ENCODE results near the gene TCF25.
"Not testable (repeated sequence)": the region's sequence is repeated elsewhere in the genome, so short reads cannot be mapped to it uniquely, and the experiment has no call there.

TCF25 gene

GRCh38 chr16:89902980-89903379, 29.6 kb downstream of the TCF25 start:
- no peak for FAIRE-seq
- DNase-seq (ENCODE audit: insufficient read length, low spot score), result no peak

GRCh38 chr16:89903908-89904515, 30.6 kb downstream of the TCF25 start:
- no peak for FAIRE-seq
- no peak for DNase-seq (ENCODE audit: insufficient read length, low spot score)

GRCh38 chr16:89904606-89905510, 31.5 kb downstream of the TCF25 start:
- no peak for DNase-seq (ENCODE audit: insufficient read length, low spot score)
- no peak for FAIRE-seq

DNA sequence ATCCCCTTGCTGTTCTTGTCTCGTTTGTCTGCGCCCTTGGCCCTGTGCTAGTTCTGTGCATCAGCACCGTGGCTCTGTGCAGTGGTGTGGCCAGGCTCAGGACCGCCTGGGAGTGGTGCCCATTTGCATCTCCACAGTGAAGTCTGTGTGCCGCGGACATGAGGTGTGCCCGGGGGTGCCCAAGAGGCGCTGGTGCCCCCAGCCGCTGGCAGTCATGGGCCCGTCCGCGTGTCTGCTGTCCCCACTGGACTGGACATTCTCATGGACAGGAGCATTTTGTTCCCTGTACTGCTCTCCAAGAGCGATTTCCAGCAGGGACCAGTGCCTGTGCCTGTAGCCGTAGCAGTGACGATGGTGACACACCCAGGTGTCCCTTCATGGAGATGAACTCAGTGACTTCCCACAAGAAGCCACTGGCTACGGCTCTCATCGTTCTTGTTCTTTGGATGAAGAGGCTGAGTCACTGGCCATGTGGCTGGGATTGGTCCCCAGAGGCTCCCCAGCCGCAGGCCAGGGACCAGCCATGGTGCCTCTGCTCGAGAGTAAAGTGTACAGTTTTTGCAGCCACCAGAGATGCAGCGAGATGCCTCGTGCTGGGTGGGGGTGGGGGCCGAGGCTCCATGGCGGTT, 32.2 kb downstream of the TCF25 start:
- FAIRE-seq, result no peak
- DNase-seq (ENCODE audit: insufficient read length, low spot score), result no peak

- DNase-seq (ENCODE audit: insufficient read length, low spot score), result no peak
- FAIRE-seq, result no peak
Measured at GRCh38 chr16:89906140-89907025, 33.0 kb downstream of the TCF25 start.

DNA sequence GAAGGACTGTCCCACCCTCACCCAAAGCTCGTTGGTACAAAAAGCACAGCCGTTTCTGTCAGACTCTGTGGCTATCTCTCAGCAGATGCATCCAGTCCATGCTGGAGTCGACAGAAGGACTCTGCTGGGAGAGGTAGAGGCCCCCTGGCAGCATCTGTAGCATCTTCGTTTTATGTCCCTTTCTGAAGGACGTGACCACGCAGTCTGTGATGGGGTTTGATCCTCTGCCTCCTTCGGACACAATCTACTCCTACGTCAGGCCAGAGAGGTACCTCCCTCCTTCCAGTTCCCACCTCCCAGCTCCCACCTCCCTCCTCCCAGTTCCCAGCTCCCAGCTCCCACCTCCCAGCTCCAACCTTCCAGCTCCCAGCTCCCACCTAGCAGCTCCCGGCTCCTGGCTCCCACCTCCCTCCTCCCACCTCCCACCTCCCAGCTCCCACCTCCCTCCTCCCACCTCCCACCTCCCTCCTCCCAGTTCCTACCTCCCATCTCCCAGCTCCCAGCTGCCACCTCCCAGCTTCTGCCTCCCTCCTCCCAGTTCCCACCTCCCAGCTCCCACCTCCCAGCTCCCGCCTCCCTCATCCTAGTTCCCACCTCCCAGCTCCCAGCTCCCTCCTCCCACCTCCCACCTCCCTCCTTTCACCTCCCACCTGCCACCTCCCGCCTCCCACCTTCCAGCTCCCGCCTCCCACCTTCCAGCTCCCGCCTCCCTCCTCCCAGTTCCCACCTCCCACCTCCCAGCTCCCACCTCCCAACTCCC, 33.8 kb downstream of the TCF25 start:
- DNase-seq (ENCODE audit: insufficient read length, low spot score) (no peak), FAIRE-seq (no peak)

DNA sequence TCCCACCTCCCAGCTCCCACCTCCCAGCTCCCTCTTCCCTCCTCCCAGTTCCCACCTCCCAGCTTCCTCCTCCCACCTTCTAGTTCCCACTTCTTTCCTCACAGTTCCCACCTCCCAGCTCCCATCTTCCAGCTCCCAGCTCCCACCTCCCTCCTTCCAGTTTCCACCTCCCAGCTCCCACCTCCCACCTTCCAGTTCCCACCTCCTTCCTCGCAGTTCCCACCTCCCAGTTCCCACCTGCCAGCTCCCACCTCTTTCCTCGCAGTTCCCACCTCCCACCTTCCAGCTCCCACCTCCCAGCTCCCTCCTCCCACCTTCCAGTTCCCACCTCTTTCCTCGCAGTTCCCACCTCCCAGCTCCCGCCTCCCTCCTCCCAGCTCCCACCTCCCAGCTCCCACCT, 34.8 kb downstream of the TCF25 start:
- FAIRE-seq (no peak), DNase-seq (ENCODE audit: insufficient read length, low spot score) (no peak)

DNA sequence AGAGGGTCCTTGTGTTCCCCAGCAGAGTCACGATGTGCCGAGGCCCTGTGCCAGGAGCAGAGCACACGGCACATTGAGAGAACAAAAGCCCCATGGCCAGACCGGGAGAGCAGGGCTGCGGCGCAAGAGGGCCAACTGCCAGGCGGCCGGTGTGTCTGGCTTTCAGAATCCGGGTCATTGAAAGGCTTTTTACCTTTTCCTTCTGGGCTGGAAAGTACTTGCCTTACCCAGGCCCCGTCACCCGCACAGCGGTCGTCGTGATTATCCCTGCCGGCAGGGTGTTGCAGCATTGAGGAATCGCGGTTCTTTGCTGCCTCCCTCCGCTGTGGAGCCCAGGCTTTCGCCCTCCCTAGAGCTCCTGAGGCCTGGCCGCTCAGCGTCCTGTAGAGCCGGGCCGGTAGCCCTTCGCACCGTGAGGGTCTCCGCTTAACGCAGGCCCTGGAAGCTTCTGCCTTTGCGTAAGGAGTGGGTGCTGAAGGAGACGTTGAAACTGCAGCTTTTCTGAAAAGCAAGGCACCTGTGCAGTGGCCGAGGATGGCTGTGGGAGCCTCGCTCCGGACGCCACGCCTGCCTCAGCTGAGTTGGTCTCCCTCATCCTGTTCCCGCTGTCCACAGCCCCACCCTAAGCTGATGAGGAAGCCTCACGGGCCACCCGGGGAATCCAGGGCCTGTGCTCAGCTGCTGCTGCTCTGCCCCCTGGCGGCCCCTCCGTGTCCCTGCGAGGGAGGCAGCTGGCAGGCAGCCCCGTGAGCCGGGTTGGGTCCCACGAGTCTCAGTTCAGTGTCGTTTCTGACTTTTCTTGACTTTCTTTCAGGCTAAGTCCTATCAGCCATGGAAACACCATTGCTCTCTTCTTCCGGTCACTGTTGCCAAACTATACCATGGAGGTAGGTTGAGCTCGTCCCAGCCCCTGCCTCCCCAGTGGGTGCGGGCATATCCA, 36.7 kb downstream of the TCF25 start:
- DNase-seq (ENCODE audit: insufficient read length, low spot score) (peak; percentile 60), FAIRE-seq (no peak)

DNA sequence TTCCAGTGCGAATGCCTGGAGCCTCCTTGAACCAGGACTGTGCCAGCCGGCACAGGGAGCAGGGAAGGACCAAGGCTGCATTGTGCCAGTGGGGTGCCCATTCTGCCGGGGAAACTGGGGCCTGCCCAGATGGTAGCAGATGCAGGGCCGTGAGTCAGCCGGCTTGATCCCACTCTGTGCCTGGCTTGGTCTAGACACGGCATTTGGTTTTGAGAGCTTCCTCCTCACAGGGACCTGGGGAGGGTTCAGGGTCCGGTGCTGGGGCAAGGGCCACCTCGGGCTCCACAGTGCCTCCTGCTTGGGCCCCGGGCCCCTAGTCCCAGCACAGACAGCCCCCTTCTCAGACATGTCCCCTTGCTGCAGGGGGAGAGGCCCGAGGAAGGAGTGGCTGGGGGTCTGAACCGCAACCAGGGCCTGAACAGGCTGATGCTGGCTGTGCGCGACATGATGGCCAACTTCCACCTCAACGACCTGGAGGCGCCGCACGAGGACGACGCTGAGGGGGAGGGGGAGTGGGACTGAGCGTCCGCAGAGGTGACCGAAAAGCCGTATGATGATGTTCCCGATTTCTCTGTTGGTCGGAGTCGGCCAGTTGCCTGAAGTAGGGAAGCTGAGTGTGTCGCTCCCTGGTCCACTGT, 37.4 kb downstream of the TCF25 start:
- DNase-seq (ENCODE audit: insufficient read length, low spot score), result no peak
- no peak for FAIRE-seq

DNA sequence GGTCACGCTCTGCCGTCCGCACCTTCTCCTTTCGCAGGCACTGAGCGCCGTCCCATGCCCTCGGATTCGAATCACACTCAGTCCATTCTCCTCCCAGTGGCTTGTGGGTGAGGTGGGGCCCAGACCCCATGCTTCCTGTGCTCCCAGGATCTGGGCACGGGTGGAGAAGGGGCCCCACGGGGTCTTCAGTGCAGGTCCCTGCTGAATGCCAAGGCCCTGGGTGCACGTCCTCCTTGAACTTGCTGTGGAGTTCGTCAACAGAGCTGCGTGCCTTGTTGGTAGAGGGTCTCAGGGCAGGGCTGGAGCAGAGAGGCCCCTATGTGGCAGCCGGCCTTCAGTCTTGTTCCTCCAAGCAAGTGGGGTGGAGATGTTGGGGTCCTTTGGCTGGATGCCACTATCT, 38.0 kb downstream of the TCF25 start:
- no peak for DNase-seq (ENCODE audit: insufficient read length, low spot score)
- no peak for FAIRE-seq

DNA sequence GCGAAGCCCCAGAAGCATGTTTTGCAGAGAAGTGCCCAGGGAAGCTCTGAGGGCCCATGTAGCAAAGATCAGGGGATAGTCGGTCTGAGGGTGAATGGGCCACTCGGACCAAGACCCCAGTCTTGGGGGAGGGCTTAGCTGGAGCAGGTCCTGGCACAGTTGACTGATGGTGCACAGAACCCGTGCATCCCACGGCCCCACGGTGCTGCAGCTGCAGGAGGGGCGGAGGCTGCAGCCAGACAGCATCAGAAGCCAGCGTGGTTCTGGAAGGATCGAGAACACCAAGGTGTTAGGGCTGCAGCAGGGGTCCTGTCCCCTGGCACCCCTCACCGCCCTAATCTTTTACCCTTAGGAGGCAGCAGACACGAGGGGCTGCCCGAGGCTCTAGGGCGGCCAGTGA, 38.8 kb downstream of the TCF25 start:
- no peak for FAIRE-seq
- no peak for DNase-seq (ENCODE audit: insufficient read length, low spot score)

DNA sequence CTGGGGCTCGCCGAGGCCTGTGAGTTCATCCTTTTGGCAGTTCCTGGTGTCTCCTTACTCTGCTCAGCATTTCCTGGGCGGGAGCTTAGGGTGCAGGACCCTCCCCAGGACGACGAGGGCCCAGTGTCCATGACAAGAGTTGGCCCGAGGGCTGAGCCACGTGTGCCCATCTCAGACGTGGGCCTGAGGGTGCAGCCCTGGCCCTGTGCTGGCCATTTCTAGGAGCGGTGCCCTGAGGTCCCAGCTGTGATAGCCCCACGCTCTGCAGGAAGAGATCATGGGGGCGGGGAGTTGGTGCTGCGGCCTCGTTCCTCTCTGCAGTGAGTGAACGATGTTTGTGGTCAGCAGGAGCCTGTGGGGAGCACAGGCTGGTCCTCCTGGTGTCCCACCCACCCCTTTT, 39.2 kb downstream of the TCF25 start:
- FAIRE-seq, result no peak
- DNase-seq (ENCODE audit: insufficient read length, low spot score), result no peak

GRCh38 chr16:89913408-89914387, 40.3 kb downstream of the TCF25 start:
- no peak for DNase-seq (ENCODE audit: insufficient read length, low spot score)
- peak; percentile 90 for FAIRE-seq

GRCh38 chr16:89914642-89915285, 41.4 kb downstream of the TCF25 start:
- FAIRE-seq, result not testable (repeated sequence)

DNA sequence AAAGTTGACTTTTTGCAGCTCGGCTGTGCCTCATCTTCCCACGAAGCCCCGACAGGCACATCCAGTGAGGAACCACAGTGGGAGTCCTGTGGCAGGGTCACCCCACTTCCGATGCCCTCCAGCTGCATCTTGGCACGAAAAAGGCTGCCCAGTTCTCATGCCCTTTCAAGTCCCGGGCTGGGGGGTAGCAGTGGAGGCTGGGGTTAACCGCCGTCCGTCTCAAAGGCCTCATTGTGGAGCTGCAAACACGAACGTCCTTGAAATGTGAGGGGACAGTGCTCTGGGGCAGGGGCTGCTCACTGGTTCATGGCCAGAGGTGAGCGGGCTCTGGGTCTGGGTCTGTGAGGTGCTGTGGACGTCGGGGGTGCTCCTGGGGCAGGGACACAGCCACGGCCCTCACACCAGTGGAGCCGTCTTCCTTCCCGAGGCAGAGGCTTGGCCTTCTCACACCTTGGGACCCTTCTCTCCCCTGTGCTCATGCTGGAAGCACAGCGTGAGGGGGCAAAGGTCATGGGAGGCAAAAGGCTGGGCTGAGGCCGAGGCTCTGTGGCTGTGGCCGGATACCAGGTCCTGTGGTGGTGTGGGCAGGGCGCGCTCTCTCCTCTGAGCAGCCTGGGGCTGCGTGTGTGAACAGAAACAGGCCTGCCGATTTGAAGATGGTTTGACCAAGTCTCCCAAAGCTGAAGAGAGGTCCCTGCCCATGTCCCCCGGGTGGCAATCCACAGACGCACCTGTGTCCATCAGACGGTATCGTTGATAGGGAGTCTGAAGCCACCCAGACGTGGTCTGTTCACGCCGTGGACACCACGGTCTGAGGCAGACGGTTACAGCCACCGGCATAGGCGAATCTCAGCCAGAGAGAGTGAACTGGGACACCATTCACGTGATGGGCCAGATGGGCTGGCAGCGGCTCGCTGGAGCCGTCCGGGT, 42.2 kb downstream of the TCF25 start:
- FAIRE-seq (no peak), DNase-seq (ENCODE audit: insufficient read length, low spot score) (no peak)

More at GRCh38 chr16:89914642-89915285, 41.4 kb downstream of the TCF25 start:
- DNase-seq (ENCODE audit: insufficient read length, low spot score), result not testable (repeated sequence)

All from HTR-8/SVneo (cell line).